ENCODE data around the gene COPE.
A peak's percentile ranks its signal among the peaks of the same experiment; 100 is the strongest.

Gene COPE

DNA sequence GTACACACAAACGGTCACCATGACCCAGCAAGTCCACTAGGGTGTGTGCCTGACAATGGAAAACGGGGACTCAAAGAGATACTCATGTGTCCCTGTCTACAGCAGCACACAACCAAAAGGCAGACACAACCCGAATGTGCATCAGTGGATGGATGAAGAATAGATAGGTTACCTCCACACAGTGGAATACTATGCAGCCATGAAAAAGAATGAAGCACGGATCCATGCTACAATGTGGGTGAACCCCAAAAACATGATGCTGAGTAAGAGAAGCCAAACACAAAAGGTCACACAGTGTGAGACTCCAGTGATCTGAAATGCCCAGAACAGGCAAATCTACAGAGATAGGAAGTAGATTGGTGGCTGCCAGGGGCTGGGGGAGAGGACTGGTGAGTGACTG lies 32.2 kb downstream of the COPE start:
- ChIA-PET CTCF (no interaction called here), POLR2A (no interaction called here)
- DNase-seq (ENCODE audit: extremely low spot score), result no peak
- no peak for TF ChIP-seq L3MBTL2 (conservative IDR thresholded peaks at IDR 0.05)
- no peak for TF ChIP-seq LEF1 (IDR thresholded peaks at IDR 0.05; ENCODE audit: borderline replicate concordance)
- no peak for TF ChIP-seq FOXA1 (IDR thresholded peaks at IDR 0.05)
- TF ChIP-seq ARNT (IDR thresholded peaks at IDR 0.05), result no peak

DNA sequence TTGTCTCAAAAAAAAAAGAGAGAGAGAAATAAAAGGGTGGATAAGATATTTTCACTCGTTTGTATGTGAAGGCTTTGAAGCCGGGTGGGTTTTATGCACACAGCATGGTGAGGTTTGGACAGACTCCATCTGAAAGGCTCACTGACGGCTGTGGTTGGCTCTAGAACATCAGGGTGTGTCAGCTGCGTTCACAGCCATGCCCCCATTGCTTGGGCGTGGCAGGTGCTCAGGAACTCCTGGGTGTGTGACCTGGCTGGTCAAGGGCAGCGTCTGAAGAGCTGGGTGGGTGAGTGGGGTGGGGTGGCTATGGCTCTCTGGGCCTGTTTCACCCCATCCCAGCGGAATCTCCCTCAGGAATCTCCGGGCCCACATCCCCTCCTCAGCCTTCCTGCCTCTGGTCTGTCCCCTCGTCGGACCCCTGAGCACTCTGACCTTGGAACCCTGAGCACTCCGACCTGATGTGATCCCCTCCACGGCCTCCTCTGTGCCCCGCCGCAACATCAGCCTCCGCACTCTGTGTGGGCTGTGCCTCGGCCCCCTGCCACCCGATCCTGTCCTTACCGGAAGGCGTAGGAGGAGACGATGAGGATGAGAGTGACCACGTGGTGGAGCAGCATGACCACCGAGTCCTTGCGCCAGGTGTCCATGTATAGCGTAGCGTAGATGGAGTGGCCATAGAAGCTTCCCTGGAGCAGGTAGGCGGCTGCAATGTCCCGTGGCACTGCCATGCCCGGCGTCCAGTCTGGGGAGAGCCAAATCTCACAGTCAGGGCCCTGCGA lies 35.5 kb downstream of the COPE start:
- no peak for DNase-seq (ENCODE audit: extremely low spot score)
- POLR2A ChIA-PET, result no interaction called here
- CTCF ChIA-PET, result no interaction called here
- no peak for TF ChIP-seq NFRKB (IDR thresholded peaks at IDR 0.05)
- no peak for TF ChIP-seq HDGF (IDR thresholded peaks at IDR 0.05; ENCODE audit: borderline replicate concordance)
- TF ChIP-seq FOXM1 (IDR thresholded peaks at IDR 0.05; ENCODE audit: borderline replicate concordance), result no peak
- no peak for TF ChIP-seq LEF1 (IDR thresholded peaks at IDR 0.05; ENCODE audit: borderline replicate concordance)
- no peak for TF ChIP-seq FOXK2 (IDR thresholded peaks at IDR 0.05)
- TF ChIP-seq L3MBTL2 (conservative IDR thresholded peaks at IDR 0.05), result no peak
- TF ChIP-seq SP1 (IDR thresholded peaks at IDR 0.05), result no peak
- no peak for TF ChIP-seq TARDBP (IDR thresholded peaks at IDR 0.05)
- no peak for TF ChIP-seq BHLHE40 (IDR thresholded peaks at IDR 0.05; ENCODE audit: borderline replicate concordance)

DNA sequence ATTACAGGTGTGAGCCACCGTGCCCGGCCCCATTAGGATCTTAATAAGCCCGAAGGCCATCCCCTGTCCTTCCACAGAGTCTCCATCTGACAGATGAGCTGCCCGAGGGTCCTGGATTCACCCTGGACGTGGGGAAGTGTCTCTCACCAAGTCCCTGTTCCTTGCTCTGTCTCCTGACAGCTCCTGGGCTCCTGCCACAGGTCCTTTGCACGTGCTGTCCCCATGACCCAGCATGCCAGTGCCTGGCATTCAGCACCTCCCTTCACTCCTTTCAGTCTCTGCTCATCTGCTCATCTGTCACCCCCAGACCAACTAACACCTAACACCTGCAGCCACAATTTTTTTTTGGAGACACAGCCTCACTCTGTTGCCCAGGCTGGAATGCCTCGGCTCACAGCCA lies 37.7 kb downstream of the COPE start:
- no peak for DNase-seq (ENCODE audit: extremely low spot score)
- ChIA-PET POLR2A (no interaction called here), CTCF (no interaction called here)
- TF ChIP-seq NFRKB (IDR thresholded peaks at IDR 0.05), result no peak
- TF ChIP-seq, protein P1, sequence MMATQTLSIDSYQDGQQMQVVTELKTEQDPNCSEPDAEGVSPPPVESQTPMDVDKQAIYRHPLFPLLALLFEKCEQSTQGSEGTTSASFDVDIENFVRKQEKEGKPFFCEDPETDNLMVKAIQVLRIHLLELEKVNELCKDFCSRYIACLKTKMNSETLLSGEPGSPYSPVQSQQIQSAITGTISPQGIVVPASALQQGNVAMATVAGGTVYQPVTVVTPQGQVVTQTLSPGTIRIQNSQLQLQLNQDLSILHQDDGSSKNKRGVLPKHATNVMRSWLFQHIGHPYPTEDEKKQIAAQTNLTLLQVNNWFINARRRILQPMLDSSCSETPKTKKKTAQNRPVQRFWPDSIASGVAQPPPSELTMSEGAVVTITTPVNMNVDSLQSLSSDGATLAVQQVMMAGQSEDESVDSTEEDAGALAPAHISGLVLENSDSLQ (IDR thresholded peaks at IDR 0.05), result no peak
- TF ChIP-seq ARNT (IDR thresholded peaks at IDR 0.05), result no peak
- no peak for TF ChIP-seq SP1 (IDR thresholded peaks at IDR 0.05)
- no peak for TF ChIP-seq FOXM1 (IDR thresholded peaks at IDR 0.05; ENCODE audit: borderline replicate concordance)
- no peak for TF ChIP-seq FOXK2 (IDR thresholded peaks at IDR 0.05)
- TF ChIP-seq FOXA1 (IDR thresholded peaks at IDR 0.05), result no peak
- TF ChIP-seq SUZ12 (IDR thresholded peaks at IDR 0.05), result no peak
- no peak for TF ChIP-seq TARDBP (IDR thresholded peaks at IDR 0.05)
- TF ChIP-seq ZNF384 (IDR thresholded peaks at IDR 0.05), result no peak
- TF ChIP-seq CTBP1 (IDR thresholded peaks at IDR 0.05; ENCODE audit: borderline replicate concordance), result no peak
- TF ChIP-seq LEF1 (IDR thresholded peaks at IDR 0.05; ENCODE audit: borderline replicate concordance), result no peak
- TF ChIP-seq HDGF (IDR thresholded peaks at IDR 0.05; ENCODE audit: borderline replicate concordance), result no peak
- TF ChIP-seq BHLHE40 (IDR thresholded peaks at IDR 0.05; ENCODE audit: borderline replicate concordance), result no peak
- no peak for TF ChIP-seq ELF4 (IDR thresholded peaks at IDR 0.05)
- TF ChIP-seq L3MBTL2 (conservative IDR thresholded peaks at IDR 0.05), result no peak

DNA sequence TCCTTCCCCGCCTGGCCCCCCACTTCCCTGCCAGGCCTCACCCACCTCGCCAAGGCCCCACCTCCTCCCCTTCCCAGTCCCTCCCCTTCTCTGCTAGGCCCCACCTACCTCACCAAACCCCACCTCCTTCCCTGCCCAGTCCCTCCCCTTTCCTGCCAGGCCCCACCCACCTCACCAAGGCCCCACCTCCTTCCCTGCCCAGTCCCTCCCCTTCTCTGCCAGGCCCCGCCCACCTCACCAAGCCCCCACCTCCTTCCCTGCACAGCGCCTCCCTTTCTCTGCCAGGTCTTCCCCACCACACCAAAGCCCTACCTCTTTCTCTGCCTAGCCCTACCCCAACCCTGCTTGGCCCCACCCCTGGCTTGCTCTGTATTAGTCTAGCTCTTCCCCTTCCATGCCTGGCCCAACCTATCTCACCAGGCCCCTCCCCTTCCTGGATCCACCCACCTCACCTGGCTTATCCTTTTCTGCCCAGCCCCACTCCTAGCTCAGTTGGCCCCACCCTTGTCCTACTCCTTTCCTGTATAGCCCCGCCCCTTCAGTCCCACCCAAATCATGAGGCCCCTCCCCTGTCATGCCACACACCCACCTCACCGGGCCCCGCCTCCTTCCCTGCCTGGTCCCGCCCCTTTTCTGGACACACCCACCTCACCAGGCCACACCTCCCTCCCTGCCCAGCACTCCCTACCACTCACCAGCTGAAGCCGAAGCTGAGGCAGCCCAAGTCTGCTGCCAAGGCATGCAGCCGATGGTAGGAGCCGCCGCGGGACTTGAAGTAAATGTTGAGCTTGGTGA lies 39.4 kb downstream of the COPE start:
- peak; percentile 72 for DNase-seq (ENCODE audit: extremely low spot score)
- TF ChIP-seq LEF1 (IDR thresholded peaks at IDR 0.05; ENCODE audit: borderline replicate concordance), result no peak
- no peak for TF ChIP-seq FOXM1 (IDR thresholded peaks at IDR 0.05; ENCODE audit: borderline replicate concordance)
- TF ChIP-seq BHLHE40 (IDR thresholded peaks at IDR 0.05; ENCODE audit: borderline replicate concordance), result no peak
- no peak for TF ChIP-seq HDGF (IDR thresholded peaks at IDR 0.05; ENCODE audit: borderline replicate concordance)
- TF ChIP-seq ZNF384 (IDR thresholded peaks at IDR 0.05), result no peak
- TF ChIP-seq SUZ12 (IDR thresholded peaks at IDR 0.05), result no peak
- no peak for TF ChIP-seq FOXA1 (IDR thresholded peaks at IDR 0.05)
- no peak for TF ChIP-seq SP1 (IDR thresholded peaks at IDR 0.05)
- TF ChIP-seq L3MBTL2 (conservative IDR thresholded peaks at IDR 0.05), result no peak
- TF ChIP-seq TARDBP (IDR thresholded peaks at IDR 0.05), result no peak
- no peak for TF ChIP-seq FOXK2 (IDR thresholded peaks at IDR 0.05)
- ChIA-PET CTCF (interaction anchor here (1.0 kb wide), 1 partner anchor 15 kb away, joined by 4 read pairs; no protein-coding TSS in a partner anchor), POLR2A (interaction anchor here (0.9 to 1.1 kb wide), 2 partner anchors 8 to 15 kb away, joined by 3 to 6 read pairs; no protein-coding TSS in a partner anchor)

DNA sequence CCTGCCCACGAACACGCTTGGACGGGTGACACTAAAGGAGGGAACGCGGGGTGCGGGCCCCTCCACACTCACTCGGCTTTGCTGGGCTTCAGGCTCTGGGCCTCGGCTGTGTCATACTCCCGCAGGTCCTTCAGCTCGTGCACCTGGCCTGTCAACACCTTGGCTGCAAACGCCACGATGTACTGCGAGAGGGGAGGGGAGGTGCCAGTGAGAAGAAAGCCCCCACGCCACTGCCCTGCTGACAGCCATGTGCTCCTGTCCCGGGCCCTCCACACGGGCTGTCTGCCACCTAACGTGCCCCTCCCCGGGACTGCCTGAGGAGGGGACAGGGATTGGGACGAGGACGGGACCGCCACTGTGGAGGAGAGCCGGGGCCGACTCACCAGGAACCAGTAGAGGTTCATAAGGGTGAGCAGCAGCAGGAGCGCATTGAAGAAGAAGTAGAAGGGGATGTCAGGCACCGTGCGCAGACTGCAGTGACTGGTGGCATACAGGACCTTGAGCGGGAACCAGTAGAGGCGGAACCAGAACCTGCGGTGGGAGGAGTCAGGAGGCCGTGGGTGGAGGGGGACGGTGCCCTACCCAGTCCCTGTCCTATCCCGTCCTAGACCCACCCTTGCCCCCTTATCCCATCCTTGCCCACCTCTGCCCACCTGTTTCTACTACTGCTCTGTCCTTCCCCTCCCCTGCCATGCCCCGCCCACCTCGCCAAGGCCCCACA lies 40.2 kb downstream of the COPE start:
- no peak for DNase-seq (ENCODE audit: extremely low spot score)
- CTCF ChIA-PET, result no interaction called here
- TF ChIP-seq, protein P1 (IDR thresholded peaks at IDR 0.05), result no peak
- TF ChIP-seq NFRKB (IDR thresholded peaks at IDR 0.05) (no peak), BHLHE40 (IDR thresholded peaks at IDR 0.05; ENCODE audit: borderline replicate concordance) (no peak), ELF4 (IDR thresholded peaks at IDR 0.05) (no peak), FOXA1 (IDR thresholded peaks at IDR 0.05) (no peak)
- POLR2A ChIA-PET, result no interaction called here

DNA sequence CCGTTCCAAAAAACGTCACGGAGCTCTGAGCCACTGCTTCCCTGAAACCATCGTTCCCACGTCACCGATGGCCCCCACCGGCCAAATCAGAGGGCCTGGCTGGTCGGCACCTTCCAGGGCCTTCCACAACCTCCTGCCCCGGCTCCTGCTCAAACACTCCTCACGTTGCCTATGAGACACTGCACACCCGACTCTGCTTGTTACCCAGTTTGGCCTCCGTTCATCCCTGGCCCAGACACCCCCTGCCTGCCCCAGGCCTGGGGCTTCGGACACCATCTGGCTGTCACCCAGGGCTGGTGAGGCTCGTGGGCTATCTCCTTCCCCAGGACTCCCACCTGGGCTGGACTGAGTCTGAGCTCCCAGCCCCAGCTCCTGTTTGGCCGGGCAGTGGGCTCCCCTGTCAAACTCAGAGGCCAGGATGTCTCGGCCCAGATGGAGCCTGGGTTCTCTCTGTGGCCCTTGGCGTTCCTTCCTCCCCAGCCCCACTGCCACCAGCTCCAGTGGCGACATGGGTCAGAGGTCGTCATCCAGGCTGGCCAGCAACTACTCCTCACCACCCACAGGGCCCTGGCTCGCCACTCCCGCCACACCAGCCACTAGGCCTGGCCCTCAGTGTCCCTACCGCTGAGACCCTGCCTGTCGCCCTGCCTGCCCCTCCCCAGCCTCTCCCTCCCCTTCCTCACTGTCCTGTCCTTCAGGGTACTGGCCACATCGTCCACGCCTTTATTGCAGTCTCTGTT lies 41.0 kb downstream of the COPE start:
- DNase-seq (ENCODE audit: extremely low spot score), result no peak
- ChIA-PET CTCF (interaction anchor here (1.8 kb wide), 1 partner anchor 12 kb away, joined by 5 read pairs; no protein-coding TSS in a partner anchor), POLR2A (no interaction called here)
- TF ChIP-seq ARNT (IDR thresholded peaks at IDR 0.05), result no peak
- TF ChIP-seq BHLHE40 (IDR thresholded peaks at IDR 0.05; ENCODE audit: borderline replicate concordance), result no peak
- no peak for TF ChIP-seq FOXK2 (IDR thresholded peaks at IDR 0.05)
- no peak for TF ChIP-seq ELF4 (IDR thresholded peaks at IDR 0.05)
- TF ChIP-seq L3MBTL2 (conservative IDR thresholded peaks at IDR 0.05), result no peak
- no peak for TF ChIP-seq SP1 (IDR thresholded peaks at IDR 0.05)
- TF ChIP-seq SUZ12 (IDR thresholded peaks at IDR 0.05), result no peak
- TF ChIP-seq FOXM1 (IDR thresholded peaks at IDR 0.05; ENCODE audit: borderline replicate concordance), result no peak
- TF ChIP-seq ZNF384 (IDR thresholded peaks at IDR 0.05), result no peak
- no peak for TF ChIP-seq TARDBP (IDR thresholded peaks at IDR 0.05)
